ENCODE measurements around the gene PHB1.
"Not testable (repeated sequence)": the region's sequence is repeated elsewhere in the genome, so short reads cannot be mapped to it uniquely, and the experiment has no call there.

The PHB1 gene

GRCh38 chr17:49439673-49440571, 25.2 kb upstream of the PHB1 start:
- DNase-seq (ENCODE audit: low read depth) = no peak

DNA sequence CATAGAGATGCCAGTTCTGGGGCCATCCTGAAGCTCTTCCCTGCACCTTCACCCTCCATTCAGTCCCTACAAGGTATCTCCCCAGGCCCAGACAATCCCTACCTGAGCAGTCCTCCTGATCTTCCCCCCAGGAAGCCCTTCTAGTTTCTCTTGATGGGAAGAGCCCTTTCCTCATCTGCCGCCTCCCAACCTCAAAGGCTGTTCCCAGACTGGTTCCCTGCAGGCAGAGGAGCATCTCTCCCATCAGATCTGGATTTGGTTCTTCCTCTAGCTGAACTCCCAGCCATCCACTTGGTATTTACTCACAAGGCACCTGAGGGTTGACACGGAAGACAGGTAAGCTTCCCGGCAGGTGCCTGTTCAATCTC, 24.6 kb upstream of the PHB1 start:
- DNase-seq (ENCODE audit: low read depth) = no peak

GRCh38 chr17:49438436-49439278, 24.0 kb upstream of the PHB1 start:
- DNase-seq (ENCODE audit: low read depth) = no peak

DNA sequence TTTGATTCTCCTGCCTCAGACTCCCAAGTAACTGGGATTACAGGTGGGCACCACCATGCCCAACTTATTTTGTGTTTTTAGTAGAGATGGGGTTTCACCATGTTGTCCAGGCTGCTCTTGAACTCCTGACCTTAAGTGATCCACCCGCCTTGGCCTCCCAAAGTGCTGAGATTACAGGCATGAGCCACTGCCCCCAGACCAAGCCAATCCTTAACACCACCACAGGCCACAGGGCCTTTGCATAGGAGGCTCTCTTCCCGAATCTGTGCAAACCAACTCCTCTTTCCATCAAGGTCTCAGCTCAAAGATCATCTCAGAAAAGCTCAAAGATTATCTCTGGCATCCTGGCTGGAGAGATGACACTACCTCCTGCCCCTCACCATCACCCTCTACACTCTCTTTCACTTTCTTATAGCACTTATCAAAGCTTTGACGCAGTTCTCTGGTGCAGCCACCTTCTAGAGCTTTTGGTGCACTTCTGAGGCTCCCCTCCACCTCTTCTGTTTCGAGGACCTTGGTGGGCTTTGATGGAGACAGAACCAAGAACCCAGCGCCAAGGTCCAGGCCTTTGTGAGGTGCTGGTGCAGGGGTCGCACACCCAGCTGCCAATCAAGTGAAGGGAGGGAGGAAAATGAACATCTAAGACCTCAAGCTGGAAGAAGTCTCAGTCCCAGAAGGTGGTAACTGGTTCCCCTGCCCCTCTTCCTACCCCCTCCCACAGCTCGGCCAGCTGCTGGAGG, 23.2 kb upstream of the PHB1 start:
- no peak for DNase-seq (ENCODE audit: low read depth)

GRCh38 chr17:49436174-49436573, 21.5 kb upstream of the PHB1 start:
- DNase-seq (ENCODE audit: low read depth) = no peak

DNA sequence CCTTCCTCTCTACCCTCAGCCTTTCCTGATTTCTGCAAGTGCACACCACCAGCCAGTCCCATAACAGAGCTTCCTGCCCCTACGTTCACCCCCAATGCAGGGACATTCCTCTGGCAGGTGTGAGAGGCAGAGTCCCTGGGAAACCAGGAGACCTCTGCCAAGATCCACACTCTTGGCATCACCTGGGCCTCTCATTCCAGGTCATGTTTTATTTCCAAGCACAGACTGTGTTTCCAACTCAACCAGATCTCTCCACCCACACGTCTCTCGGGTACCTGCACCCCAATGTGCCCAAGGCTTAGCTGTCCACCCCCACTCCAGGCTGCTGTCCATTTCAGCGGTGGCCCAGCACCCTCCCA, 21.0 kb upstream of the PHB1 start:
- no peak for DNase-seq (ENCODE audit: low read depth)

DNA sequence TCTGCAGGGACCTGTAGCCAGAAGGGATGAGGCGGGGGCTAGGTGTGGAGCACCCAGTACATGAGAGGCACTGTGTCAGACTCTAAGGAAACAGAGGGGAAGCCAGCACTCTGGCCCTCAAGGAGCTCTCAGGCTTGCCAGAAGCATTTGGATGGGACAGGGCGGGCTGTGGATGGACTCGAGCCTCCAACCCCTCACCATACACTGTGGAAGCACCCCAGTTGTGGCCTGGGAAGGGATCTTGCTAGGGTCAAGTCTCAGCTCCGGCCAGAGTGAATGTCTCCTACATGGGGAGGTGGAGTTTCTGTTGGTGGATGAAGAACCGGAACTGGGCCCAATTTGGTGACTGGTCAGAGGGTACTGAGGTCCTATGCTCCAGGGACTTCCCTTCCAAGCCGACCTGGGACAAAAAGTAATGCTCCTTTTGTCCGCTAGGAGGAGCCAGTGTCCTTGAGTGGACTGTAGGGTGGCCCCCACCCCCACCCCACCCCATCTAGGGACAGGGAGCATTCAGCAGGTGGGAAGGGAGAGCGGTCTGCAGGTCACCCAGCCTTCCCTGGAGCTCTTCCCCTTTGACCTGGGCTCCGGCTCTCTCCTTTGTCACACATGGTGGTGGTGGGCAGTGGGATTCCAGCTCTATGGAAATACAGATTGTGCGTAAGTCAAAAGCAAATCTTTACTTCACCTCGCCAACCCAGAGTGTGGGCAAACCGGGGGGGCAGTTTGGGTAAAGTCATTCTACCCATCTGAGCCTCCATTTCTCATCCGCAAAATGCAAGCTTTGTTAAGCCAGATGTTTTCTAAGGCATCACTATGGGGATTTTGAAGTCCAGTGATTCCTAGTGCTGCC, 20.4 kb upstream of the PHB1 start:
- no peak for DNase-seq (ENCODE audit: low read depth)

DNA sequence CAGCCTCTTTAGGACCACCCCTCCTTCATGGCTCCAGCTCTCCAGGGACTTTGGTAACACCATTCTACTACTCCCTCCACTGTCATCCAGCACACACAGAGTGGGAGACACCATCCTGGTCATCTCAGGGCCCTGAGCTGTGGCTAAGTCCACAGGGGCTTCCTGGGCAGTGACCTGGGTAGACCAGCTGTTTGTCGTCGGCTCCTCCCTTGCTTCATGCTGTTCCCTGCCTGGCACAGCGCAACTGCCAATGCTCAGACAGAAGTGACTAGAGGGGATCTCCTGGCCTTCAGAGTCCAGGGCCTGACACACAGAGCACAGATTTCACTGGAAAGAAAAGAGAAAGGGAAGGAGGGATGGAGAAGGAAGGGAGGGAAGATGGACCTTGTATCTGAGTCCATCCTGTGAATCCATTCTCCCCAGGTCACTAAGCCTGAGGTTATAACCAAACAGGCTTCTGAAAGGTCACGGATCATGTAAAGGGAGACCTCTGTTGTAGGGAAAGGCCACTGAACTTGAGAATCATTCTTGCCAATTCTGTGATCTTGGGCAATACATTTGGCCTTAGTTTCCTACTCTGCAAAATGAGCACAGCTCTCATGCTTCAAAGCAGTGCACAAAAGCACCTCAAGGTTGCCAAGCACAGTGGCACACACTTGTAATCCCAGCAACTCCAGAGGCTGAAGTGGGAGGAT, 18.5 kb upstream of the PHB1 start:
- no peak for DNase-seq (ENCODE audit: low read depth)

DNA sequence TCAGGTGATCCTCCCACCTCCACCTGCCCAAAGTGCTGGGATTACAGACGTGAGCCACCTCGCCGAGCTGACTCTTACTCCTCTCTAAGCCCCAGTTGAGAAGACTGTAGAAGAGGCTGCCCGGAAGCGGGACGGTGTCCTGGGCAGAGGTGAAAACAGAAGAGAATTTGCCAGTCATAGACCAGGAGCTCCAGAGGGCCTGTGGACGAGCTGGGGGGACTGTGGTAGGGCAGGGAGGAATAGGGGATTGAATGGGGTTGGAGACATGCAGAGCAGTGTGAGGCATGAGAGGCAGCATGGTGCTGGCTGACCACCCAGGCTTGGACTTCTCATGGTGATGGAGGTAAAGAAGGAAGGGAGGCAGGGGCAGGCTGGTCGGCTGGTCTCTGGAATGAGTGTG, 17.1 kb upstream of the PHB1 start:
- DNase-seq (ENCODE audit: low read depth) = no peak

DNA sequence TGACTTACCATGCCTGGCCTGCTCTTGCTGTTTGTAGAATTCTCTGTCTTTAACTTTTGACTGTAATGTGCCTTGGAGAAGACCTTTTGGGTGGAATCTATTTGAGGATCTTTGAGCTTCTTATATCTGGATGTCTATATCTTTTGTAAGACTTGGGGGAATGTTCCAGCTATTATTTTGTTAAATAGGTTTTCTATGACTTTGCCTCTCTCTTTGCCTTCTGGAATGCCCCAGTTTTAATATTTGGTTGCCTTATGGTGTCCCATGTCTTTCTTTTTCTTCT, 10.3 kb upstream of the PHB1 start:
- no peak for DNase-seq (ENCODE audit: low read depth)

- DNase-seq (ENCODE audit: low read depth) = not testable (repeated sequence)
Observed at GRCh38 chr17:49424276-49425003, 9.8 kb upstream of the PHB1 start.

- DNase-seq (ENCODE audit: low read depth) = no peak
Observed at GRCh38 chr17:49422714-49423113, 8.0 kb upstream of the PHB1 start.

- not testable (repeated sequence) for DNase-seq (ENCODE audit: low read depth)
Observed at GRCh38 chr17:49419761-49420160, 5.1 kb upstream of the PHB1 start.

DNA sequence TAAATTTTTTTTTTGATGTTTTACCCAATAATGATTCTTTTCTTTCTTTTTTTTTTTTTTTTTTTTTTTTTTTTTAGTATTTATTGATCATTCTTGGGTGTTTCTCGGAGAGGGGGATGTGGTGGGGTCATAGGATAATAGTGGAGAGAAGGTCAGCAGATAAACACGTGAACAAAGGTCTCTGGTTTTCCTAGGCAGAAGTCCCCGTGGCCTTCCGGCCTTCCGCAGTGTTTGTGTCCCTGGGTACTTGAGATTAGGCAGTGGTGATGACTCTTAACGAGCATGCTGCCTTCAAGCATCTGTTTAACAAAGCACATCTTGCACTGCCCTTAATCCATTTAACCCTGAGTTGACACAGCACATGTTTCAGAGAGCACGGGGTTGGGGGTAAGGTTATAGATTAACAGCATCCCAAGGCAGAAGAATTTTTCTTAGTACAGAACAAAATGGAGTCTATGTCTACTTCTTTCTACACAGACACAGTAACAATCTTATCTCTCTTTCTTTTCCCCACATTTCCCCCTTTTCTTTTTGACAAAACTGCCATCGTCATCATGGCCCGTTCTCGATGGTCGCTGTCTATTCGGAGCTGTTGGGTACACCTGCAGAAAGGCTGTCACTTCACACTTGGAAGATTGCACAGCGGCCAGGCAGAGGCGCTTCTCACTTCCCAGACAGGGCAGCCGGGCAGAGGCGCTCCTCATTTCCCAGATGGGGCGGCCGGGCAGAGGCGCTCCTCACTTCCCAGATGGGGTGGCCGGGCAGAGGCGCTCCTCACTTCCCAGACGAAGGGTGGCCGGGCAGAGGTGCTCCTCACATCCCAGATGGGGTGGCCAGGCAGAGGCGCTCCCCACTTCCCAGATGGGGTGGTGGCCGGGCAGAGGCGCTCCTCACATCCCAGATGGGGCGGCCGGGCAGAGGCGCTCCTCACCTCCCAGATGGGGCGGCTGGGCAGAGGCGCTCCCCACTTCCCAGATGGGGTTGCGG, 4.4 kb upstream of the PHB1 start:
- DNase-seq (ENCODE audit: low read depth) = not testable (repeated sequence)

- DNase-seq (ENCODE audit: low read depth) = no peak
Observed at GRCh38 chr17:49414271-49414621, 436 bp downstream of the PHB1 start.

GRCh38 chr17:49409066-49409465, 5.6 kb downstream of the PHB1 start:
- no peak for DNase-seq (ENCODE audit: low read depth)

DNA sequence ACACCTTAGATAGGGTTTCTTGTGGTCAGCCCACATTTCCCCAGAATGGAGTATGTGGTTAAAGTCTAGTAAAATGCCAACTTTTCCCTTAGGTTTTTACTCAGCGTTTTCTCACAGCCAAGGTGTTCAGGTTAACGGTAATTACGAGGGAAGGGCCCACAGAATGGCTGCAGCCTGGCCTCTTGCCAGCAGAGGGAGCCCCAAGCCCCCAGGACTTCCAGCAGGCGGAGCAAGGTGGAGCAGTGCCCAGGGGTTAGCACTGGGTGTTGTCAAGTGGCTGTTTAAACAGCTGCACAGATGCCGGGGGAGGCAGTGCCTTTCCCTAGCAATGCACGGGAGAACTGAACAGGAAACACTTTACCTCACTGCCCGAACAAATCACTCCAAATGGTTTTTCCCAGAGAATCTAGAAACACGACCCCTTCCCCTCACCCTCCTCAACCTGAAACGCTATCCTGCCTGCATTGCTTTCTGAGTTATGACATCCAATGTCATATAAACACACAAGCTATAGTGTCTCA, 6.6 kb downstream of the PHB1 start:
- DNase-seq (ENCODE audit: low read depth) = peak; percentile 73

DNA sequence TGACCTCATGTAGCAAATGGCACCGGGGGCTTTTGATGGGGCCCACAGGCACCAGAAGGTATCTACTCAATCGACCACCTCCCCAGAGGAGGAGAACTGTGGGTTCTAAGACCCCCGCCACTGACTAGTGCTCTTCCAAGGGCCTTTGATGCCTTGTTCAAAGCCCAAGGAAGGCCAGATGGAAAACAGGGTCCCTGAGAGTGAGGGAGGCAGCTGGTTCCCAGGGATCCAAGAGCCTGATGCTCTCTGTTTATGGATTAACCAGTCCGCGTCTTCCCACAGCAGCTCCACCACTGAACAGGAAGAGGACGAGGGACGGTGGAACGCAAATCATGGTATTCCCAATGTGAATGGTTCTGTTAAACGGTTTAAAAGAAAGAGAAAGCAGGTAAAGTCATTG, 7.6 kb downstream of the PHB1 start:
- DNase-seq (ENCODE audit: low read depth) = no peak

- DNase-seq (ENCODE audit: low read depth) = no peak
Observed at GRCh38 chr17:49406421-49407061, 8.1 kb downstream of the PHB1 start.

All from stimulated activated CD8-positive, alpha-beta memory T cell treated with anti-CD3 and anti-CD28 coated beads, Interleukin-7, amount 100 ng/mL, for 24 hours (primary cell).